Liver (tissue), 9 donors: ENCODE measurements around the gene PKIG. TPM values are rescaled to one million over a fixed set of nuclear protein-coding genes. Genes with fewer than 3 reads are reported as not detected.
"Not testable (repeated sequence)": the region's sequence is repeated elsewhere in the genome, so short reads cannot be mapped to it uniquely, and the experiment has no call there.

ENCODE experiments used
- DNase-seq: peaks from one replicate; pipeline ENCODE4 v3.0.0-alpha.2; 2017; ENCODE audit warnings: low spot score
- H3K27ac ChIP-seq, 2 donors: one replicate each; pipeline ENCODE4 v1.7.0; 2013; ENCODE audit warnings: inconsistent platforms in 2 of 2, low read length in 2 of 2, control low read depth in 1 of 2, low read depth in 1 of 2, mild to moderate bottlenecking in 1 of 2
- H3K27me3 ChIP-seq, 4 donors: one replicate each; pipeline versions ENCODE4 v1.6.1 to v1.7.0; 2013; ENCODE audit warnings: low read length in 3 of 4, inconsistent platforms in 1 of 4, mild to moderate bottlenecking in 1 of 4, moderate library complexity in 1 of 4; ENCODE audit not compliant: control insufficient read depth in 4 of 4, insufficient read depth in 4 of 4
- H3K36me3 ChIP-seq, 4 donors: one replicate each; pipeline versions ENCODE4 v1.6.1 to v1.7.0; 2013; ENCODE audit warnings: low read length in 3 of 4, mild to moderate bottlenecking in 3 of 4, low read depth in 1 of 4, moderate library complexity in 1 of 4; ENCODE audit not compliant: control insufficient read depth in 4 of 4, insufficient read depth in 3 of 4
- H3K4me1 ChIP-seq, 4 donors: one replicate each; pipeline versions ENCODE4 v1.6.1 to v1.7.0; 2013; ENCODE audit warnings: low read length in 3 of 4, mild to moderate bottlenecking in 3 of 4, moderate library complexity in 1 of 4; ENCODE audit not compliant: control insufficient read depth in 4 of 4, insufficient read depth in 4 of 4
- H3K4me3 ChIP-seq, 3 donors: one replicate each; pipeline versions ENCODE4 v1.6.1 to v1.7.0; 2013; ENCODE audit warnings: low read length in 3 of 3, control low read depth in 1 of 3, low read depth in 1 of 3, mild to moderate bottlenecking in 1 of 3
- H3K9ac ChIP-seq, 2 donors: one replicate each; pipeline ENCODE4 v1.7.0; 2013; ENCODE audit warnings: low read length in 2 of 2, mild to moderate bottlenecking in 2 of 2, moderate library complexity in 2 of 2, control low read depth in 1 of 2, low read depth in 1 of 2
- H3K9me3 ChIP-seq, 4 donors: one replicate each; pipeline versions ENCODE4 v1.6.1 to v1.7.0; 2013; ENCODE audit warnings: low read length in 3 of 4; ENCODE audit not compliant: control insufficient read depth in 4 of 4
- EGR1 ChIP-seq, 2 donors: IDR thresholded peaks; 2 replicates each; pipeline ENCODE4 v1.6.1; 2016 to 2018; ENCODE audit warnings: antibody characterized with exemption in 2 of 2, low read depth in 2 of 2
- FOXA1 ChIP-seq: IDR thresholded peaks from 2 replicates; pipeline ENCODE4 v1.6.1; 2016; ENCODE audit warnings: antibody characterized with exemption
- FOXA2 ChIP-seq: IDR thresholded peaks from 2 replicates; pipeline ENCODE4 v1.6.1; 2016; ENCODE audit warnings: antibody characterized with exemption
- HNF4G ChIP-seq: IDR thresholded peaks from 2 replicates; pipeline ENCODE4 v1.6.1; 2016; ENCODE audit warnings: antibody characterized with exemption
- JUND ChIP-seq, 2 donors: IDR thresholded peaks; 2 replicates each; pipeline ENCODE4 v1.6.1; 2016; ENCODE audit warnings: antibody characterized with exemption in 2 of 2
- NR2F2 ChIP-seq: IDR thresholded peaks from 2 replicates; pipeline ENCODE4 v1.6.1; 2016; ENCODE audit warnings: antibody characterized with exemption
- RAD21 ChIP-seq, 2 donors: IDR thresholded peaks; 2 replicates each; pipeline ENCODE4 v1.6.1; 2016; ENCODE audit warnings: antibody characterized with exemption in 2 of 2, mild to moderate bottlenecking in 2 of 2
- RXRA ChIP-seq, 2 donors: IDR thresholded peaks; 2 replicates each; pipeline ENCODE4 v1.6.1; 2017 to 2018; ENCODE audit warnings: antibody characterized with exemption in 2 of 2, mild to moderate bottlenecking in 1 of 2
- TAF1 ChIP-seq: conservative IDR thresholded peaks from 2 replicates; pipeline ENCODE4 v1.6.1; 2016; ENCODE audit warnings: antibody characterized with exemption, mild to moderate bottlenecking
- YY1 ChIP-seq: IDR thresholded peaks from 2 replicates; pipeline ENCODE4 v1.6.1; 2016; ENCODE audit warnings: antibody characterized with exemption, mild to moderate bottlenecking
- WGBS: extraction: QIAGEN DNeasy Blood & Tissue Kit; methylation state at CpG from one replicate; pipeline ENCODE4 v1.1.7; 2013; 5-methylcytosine and 5-hydroxymethylcytosine counted together
- polyA plus RNA-seq, 2 donors: library from polyadenylated mRNA; stranded (reverse) in 1 of 2; unstranded in 1 of 2; fragments of 200-250 nt in 1 of 2; fragments of >200 nt in 1 of 2; fragmentation: Nextera tagmentation in 1 of 2; extraction: Ambion mirVana in 1 of 2; gene quantifications; one replicate each; pipeline versions ENCODE4 v1.2.1 to v1.2.3, GENCODE V29; 2013 to 2015
- total RNA-seq, 2 donors: library from RNA; depleted of rRNA; stranded (reverse); fragments of >200 nt; gene quantifications; one replicate each; pipeline ENCODE4 v1.2.3, GENCODE V29; 2014
- TF ChIP-seq, protein P1 (sequence below): IDR thresholded peaks from 2 replicates; pipeline ENCODE4 v1.6.1; 2016; ENCODE audit warnings: antibody characterized with exemption
- TF ChIP-seq, protein P2 (sequence below): IDR thresholded peaks from 2 replicates; pipeline ENCODE4 v1.6.1; 2016; ENCODE audit warnings: antibody characterized with exemption
- TF ChIP-seq, protein P3 (sequence below): IDR thresholded peaks from 2 replicates; pipeline ENCODE4 v1.6.1; 2016; ENCODE audit warnings: antibody characterized with exemption, mild to moderate bottlenecking
- TF ChIP-seq, protein P4 (sequence below): IDR thresholded peaks from 2 replicates; pipeline ENCODE4 v1.6.1; 2016; ENCODE audit warnings: antibody characterized with exemption
- donor health status: healthy.
- donor health status: healthy.
- donor health status: healthy.
- donor health status: healthy.
- donor health status: healthy.

PKIG gene
- total and polyA plus RNA-seq, 4 donors, result 10.6 to 24.3 (median 23.4) TPM

DNA sequence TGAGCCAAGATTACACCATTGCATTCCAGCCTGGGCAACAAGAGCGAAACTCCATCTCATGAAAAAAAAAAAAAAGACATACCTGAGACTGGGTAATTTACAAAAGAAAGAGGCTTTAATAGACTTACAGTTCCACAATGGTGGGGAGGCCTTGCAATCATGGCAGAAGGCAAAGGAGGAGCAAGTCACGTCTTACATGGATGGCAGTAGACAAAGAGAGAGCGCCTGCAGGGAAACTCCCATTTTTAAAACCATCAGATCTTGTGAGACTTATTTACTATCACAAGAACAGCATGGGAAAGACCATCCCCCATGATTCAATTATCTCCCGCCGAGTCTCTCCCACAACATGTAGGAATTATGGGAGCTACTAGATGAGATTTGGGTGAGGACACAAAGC, 71.8 kb downstream of the PKIG start:
- not testable (repeated sequence) for H3K4me3 ChIP-seq, H3K9me3 ChIP-seq, DNase-seq, H3K27ac ChIP-seq, H3K36me3 ChIP-seq, H3K9ac ChIP-seq, H3K27me3 ChIP-seq
- H3K4me1 ChIP-seq, result peaks cover 0 to 18% (median 3%) of the 10 kb centered on the region in 4 donors
- WGBS, result 96% methylated on average over 5 of the region's 5 CpGs

DNA sequence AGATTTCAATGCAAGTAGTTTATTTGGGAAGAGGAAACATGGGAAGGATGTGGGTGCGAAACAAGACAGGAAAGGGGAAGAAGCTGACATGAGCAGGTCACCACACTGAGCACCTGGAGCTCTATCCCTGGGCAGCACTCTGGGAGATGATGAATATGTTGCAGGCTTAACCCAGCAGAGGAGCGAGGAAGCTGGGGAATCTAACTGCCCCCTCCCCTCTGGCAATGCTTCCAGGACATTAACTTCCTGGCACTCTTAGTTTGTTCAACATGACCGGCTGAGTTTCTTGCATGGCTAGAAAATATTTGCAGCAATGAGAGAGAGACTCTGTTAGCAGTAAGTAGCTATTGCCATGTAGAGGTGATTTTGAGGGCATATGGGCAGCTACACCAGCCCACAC, 74.1 kb downstream of the PKIG start:
- peaks cover 0 to 8% (median 1%) of the 10 kb centered on the region in 4 donors for H3K4me1 ChIP-seq
- H3K27me3 ChIP-seq, result no peaks in the 10 kb centered on the region
- DNase-seq, result no peak
- no peaks in the 10 kb centered on the region for H3K9me3 ChIP-seq
- H3K9ac ChIP-seq, result no peak overlapping the region
- H3K27ac ChIP-seq, result no peak overlapping the region
- TF ChIP-seq FOXA1 (no peak), RXRA (IDR thresholded peaks at IDR 0.05) (no peak), HNF4G (no peak), TAF1 (no peak), JUND (IDR thresholded peaks at IDR 0.05) (no peak), EGR1 (IDR thresholded peaks at IDR 0.05; ENCODE audit: low read depth in 2 of 2) (no peak), FOXA2 (no peak), RAD21 (IDR thresholded peaks at IDR 0.05) (no peak), YY1 (no peak)
- TF ChIP-seq, protein P1, sequence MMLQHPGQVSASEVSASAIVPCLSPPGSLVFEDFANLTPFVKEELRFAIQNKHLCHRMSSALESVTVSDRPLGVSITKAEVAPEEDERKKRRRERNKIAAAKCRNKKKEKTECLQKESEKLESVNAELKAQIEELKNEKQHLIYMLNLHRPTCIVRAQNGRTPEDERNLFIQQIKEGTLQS, result no peak
- TF ChIP-seq, protein P2, sequence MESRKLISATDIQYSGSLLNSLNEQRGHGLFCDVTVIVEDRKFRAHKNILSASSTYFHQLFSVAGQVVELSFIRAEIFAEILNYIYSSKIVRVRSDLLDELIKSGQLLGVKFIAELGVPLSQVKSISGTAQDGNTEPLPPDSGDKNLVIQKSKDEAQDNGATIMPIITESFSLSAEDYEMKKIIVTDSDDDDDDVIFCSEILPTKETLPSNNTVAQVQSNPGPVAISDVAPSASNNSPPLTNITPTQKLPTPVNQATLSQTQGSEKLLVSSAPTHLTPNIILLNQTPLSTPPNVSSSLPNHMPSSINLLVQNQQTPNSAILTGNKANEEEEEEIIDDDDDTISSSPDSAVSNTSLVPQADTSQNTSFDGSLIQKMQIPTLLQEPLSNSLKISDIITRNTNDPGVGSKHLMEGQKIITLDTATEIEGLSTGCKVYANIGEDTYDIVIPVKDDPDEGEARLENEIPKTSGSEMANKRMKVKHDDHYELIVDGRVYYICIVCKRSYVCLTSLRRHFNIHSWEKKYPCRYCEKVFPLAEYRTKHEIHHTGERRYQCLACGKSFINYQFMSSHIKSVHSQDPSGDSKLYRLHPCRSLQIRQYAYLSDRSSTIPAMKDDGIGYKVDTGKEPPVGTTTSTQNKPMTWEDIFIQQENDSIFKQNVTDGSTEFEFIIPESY, result no peak
- TF ChIP-seq, protein P3, sequence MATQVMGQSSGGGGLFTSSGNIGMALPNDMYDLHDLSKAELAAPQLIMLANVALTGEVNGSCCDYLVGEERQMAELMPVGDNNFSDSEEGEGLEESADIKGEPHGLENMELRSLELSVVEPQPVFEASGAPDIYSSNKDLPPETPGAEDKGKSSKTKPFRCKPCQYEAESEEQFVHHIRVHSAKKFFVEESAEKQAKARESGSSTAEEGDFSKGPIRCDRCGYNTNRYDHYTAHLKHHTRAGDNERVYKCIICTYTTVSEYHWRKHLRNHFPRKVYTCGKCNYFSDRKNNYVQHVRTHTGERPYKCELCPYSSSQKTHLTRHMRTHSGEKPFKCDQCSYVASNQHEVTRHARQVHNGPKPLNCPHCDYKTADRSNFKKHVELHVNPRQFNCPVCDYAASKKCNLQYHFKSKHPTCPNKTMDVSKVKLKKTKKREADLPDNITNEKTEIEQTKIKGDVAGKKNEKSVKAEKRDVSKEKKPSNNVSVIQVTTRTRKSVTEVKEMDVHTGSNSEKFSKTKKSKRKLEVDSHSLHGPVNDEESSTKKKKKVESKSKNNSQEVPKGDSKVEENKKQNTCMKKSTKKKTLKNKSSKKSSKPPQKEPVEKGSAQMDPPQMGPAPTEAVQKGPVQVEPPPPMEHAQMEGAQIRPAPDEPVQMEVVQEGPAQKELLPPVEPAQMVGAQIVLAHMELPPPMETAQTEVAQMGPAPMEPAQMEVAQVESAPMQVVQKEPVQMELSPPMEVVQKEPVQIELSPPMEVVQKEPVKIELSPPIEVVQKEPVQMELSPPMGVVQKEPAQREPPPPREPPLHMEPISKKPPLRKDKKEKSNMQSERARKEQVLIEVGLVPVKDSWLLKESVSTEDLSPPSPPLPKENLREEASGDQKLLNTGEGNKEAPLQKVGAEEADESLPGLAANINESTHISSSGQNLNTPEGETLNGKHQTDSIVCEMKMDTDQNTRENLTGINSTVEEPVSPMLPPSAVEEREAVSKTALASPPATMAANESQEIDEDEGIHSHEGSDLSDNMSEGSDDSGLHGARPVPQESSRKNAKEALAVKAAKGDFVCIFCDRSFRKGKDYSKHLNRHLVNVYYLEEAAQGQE, result no peak
- no peak overlapping the region for H3K4me3 ChIP-seq
- 75% methylated on average over 3 of the region's 3 CpGs for WGBS
- H3K36me3 ChIP-seq, result no peaks in the 10 kb centered on the region

DNA sequence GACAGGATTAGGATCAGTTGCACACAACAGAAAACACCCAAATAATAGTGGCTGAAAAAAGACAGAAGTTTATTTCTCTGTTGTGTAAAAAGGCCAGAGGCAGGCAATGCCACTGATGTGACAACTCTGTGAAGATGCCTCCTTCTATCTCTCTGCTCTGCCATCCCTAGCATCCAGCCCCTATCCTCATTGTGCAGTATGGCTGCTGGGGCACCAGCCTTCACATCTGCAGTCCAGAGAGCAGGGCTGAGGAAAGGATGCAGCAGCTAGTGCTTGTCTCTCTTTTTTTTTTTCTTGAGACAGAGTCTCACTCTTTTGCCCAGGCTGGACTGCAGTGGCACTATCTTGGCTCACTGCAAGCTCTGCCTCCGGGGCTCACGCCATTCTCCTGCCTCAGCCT, 75.5 kb downstream of the PKIG start:
- Histone ChIP-seq H3K27me3 (no peaks in the 10 kb centered on the region), H3K36me3 (no peaks in the 10 kb centered on the region), H3K4me1 (peaks cover 0 to 2% (median 0%) of the 10 kb centered on the region in 4 donors), H3K27ac (no peak overlapping the region), H3K9ac (no peak overlapping the region), H3K9me3 (no peaks in the 10 kb centered on the region), H3K4me3 (no peak overlapping the region)
- TF ChIP-seq, protein P4, sequence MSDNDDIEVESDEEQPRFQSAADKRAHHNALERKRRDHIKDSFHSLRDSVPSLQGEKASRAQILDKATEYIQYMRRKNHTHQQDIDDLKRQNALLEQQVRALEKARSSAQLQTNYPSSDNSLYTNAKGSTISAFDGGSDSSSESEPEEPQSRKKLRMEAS, result no peak
- TF ChIP-seq RAD21 (IDR thresholded peaks at IDR 0.05) (no peak), TAF1 (no peak), FOXA1 (no peak), RXRA (IDR thresholded peaks at IDR 0.05) (no peak), NR2F2 (no peak)
- TF ChIP-seq, protein P3, result no peak
- TF ChIP-seq, protein P1, result no peak
- DNase-seq, result no peak
- 96% methylated on average over 2 of the region's 2 CpGs for WGBS
